K562 (cell line): ENCODE data around the gene KAT6B.

ENCODE experiments used
- CBFB ChIP-seq: sonication (generic); formaldehyde crosslinking; IDR thresholded peaks from 2 replicates; pipeline ENCODE4 v1.4.0; 2020; ENCODE audit warnings: mild to moderate bottlenecking, missing genetic modification reagents
- CREB1 ChIP-seq, 2 experiments: sonication (generic) in 1 of 2; formaldehyde crosslinking in 1 of 2; IDR thresholded peaks; 2 replicates each; pipeline versions ENCODE4 v1.6.1 to v1.8.0; 2012 to 2022; ENCODE audit warnings: inconsistent platforms in 1 of 2, mild to moderate bottlenecking in 1 of 2, missing genetic modification reagents in 1 of 2, moderate library complexity in 1 of 2
- CTCF ChIP-seq, 3 experiments: IDR thresholded peaks in 2 of 3; conservative IDR thresholded peaks in 1 of 3; 2 replicates each; pipeline ENCODE4 v1.5.1; 2011 to 2012; ENCODE audit warnings: low read length in 3 of 3, mild to moderate bottlenecking in 3 of 3, control low read depth in 2 of 3, improper control_type of control experiment in 1 of 3, inconsistent platforms in 1 of 3, low read depth in 1 of 3, mixed read lengths in 1 of 3, moderate library complexity in 1 of 3; ENCODE audit not compliant: insufficient read depth in 2 of 3
- E2F4 ChIP-seq: sonication (generic); formaldehyde crosslinking; IDR thresholded peaks from 2 replicates; pipeline ENCODE4 v1.8.0; 2022; ENCODE audit warnings: mild to moderate bottlenecking, low read depth, missing genetic modification reagents
- FOXK2 ChIP-seq, 2 experiments: fragments of 450-650 bp; IDR thresholded peaks in 1 of 2; conservative IDR thresholded peaks in 1 of 2; 2 replicates each; pipeline ENCODE4 v1.6.1; 2016; ENCODE audit warnings: low read depth in 2 of 2, mild to moderate bottlenecking in 1 of 2
- GABPB2 ChIP-seq: fragments of 250-450 bp; sonication (Bioruptor Pico); conservative IDR thresholded peaks from 2 replicates; pipeline ENCODE4 v1.5.1; 2021; ENCODE audit warnings: mild to moderate bottlenecking
- GTF3C2 ChIP-seq: IDR thresholded peaks from 3 replicates; pipeline ENCODE4 v1.6.1; 2011; ENCODE audit warnings: borderline replicate concordance, mild to moderate bottlenecking, moderate library complexity; ENCODE audit not compliant: insufficient read length; ENCODE audit errors: extremely low read depth
- HDAC3 ChIP-seq: fragments of 450-650 bp; IDR thresholded peaks from 2 replicates; pipeline ENCODE4 v1.6.1; 2018; ENCODE audit warnings: borderline replicate concordance, mild to moderate bottlenecking, moderate library complexity; ENCODE audit not compliant: partially characterized antibody
- NFATC3 ChIP-seq: fragments of 450-650 bp; IDR thresholded peaks from 2 replicates; pipeline ENCODE4 v1.6.1; 2017; ENCODE audit warnings: mild to moderate bottlenecking
- POLR2A ChIP-seq: fragments of 450-650 bp; conservative IDR thresholded peaks from 2 replicates; pipeline ENCODE4 v1.6.1; 2016
- RB1 ChIP-seq: fragments of 450-650 bp; IDR thresholded peaks from 2 replicates; pipeline ENCODE4 v1.6.1; 2017; ENCODE audit warnings: low read depth, mild to moderate bottlenecking
- TCF7 ChIP-seq: sonication (generic); IDR thresholded peaks from 2 replicates; pipeline ENCODE4 v1.6.1; 2016; ENCODE audit warnings: antibody characterized with exemption, borderline replicate concordance
- YY1 ChIP-seq, 3 experiments: IDR thresholded peaks; 2 replicates each; pipeline ENCODE4 v1.6.1; 2011; ENCODE audit warnings: low read length in 2 of 3, mild to moderate bottlenecking in 2 of 3, moderate library complexity in 2 of 3, borderline replicate concordance in 1 of 3, control low read depth in 1 of 3, low read depth in 1 of 3; ENCODE audit not compliant: insufficient read depth in 3 of 3, insufficient replicate concordance in 2 of 3, control insufficient read depth in 1 of 3, insufficient read length in 1 of 3; ENCODE audit errors: extremely low read depth in 1 of 3
- ZNF280A ChIP-seq: fragments of 450-650 bp; IDR thresholded peaks from 2 replicates; pipeline ENCODE4 v1.6.1; 2018; ENCODE audit warnings: mild to moderate bottlenecking, low read depth; ENCODE audit not compliant: partially characterized antibody

GRCh38 chr10:74891053-74891452, 64.7 kb downstream of the KAT6B start:
- TF ChIP-seq TCF7, result no peak
- no peak for TF ChIP-seq YY1 (IDR thresholded peaks at IDR 0.05; ENCODE audit: borderline replicate concordance in 1 of 3, control insufficient read depth in 1 of 3, extremely low read depth in 1 of 3, insufficient read depth in 3 of 3, insufficient read length in 1 of 3, insufficient replicate concordance in 2 of 3, low read depth in 1 of 3, low read length in 2 of 3)
- TF ChIP-seq HDAC3, result no peak
- TF ChIP-seq GTF3C2, result no peak
- TF ChIP-seq E2F4 (CRISPR knock-in tag), result no peak
- no peak for TF ChIP-seq GABPB2 (CRISPR knock-in tag)
- no peak for TF ChIP-seq CREB1 (IDR thresholded peaks at IDR 0.05)
- no peak for TF ChIP-seq CREB1 (CRISPR knock-in tag; IDR thresholded peaks at IDR 0.05)
- no peak for TF ChIP-seq CTCF (IDR thresholded peaks at IDR 0.05 in 2 of 3, conservative IDR thresholded peaks at IDR 0.05 in 1 of 3; ENCODE audit: insufficient read depth in 2 of 3, low read depth in 1 of 3, low read length in 3 of 3)
- no peak for TF ChIP-seq CBFB
- no peak for TF ChIP-seq POLR2A
- no peak for TF ChIP-seq FOXK2 (conservative IDR thresholded peaks at IDR 0.05 in 1 of 2, IDR thresholded peaks at IDR 0.05 in 1 of 2; ENCODE audit: low read depth in 2 of 2)
- no peak for TF ChIP-seq ZNF280A
- TF ChIP-seq RB1, result no peak
- no peak for TF ChIP-seq NFATC3
